NCI-H1436 (cell line): ENCODE measurements around the gene ALKBH5.
A peak's percentile ranks its signal among the peaks of the same experiment; 100 is the strongest.

Source experiments
- DNase-seq: peaks from one replicate; lab custom pipeline; 2025; lab: John Stamatoyannopoulos, UW

ALKBH5 gene

GRCh38 chr17:18183334-18184142 is at the start of gene ALKBH5:
TSS of gene ALKBH5 (plus strand) at chr17:18183828. CDS start at chr17:18184244, 416 bp downstream.
- DNase-seq, result peak; percentile 100

GRCh38 chr17:18136357-18136756 is 47.3 kb upstream of the ALKBH5 start:
- no peak for DNase-seq

GRCh38 chr17:18138065-18138749 is 45.4 kb upstream of the ALKBH5 start:
- no peak for DNase-seq

- no peak for DNase-seq
Measured at GRCh38 chr17:18139092-18139491, 44.5 kb upstream of the ALKBH5 start.

- no peak for DNase-seq
Measured at GRCh38 chr17:18139498-18139897, 44.1 kb upstream of the ALKBH5 start.

GRCh38 chr17:18139949-18140348 is 43.7 kb upstream of the ALKBH5 start:
- no peak for DNase-seq

GRCh38 chr17:18140648-18141047 is 43.0 kb upstream of the ALKBH5 start:
- no peak for DNase-seq

GRCh38 chr17:18141210-18141803 is 42.3 kb upstream of the ALKBH5 start:
- peak; percentile 67 for DNase-seq

GRCh38 chr17:18142417-18142816 is 41.2 kb upstream of the ALKBH5 start:
- no peak for DNase-seq

- peak; percentile 27 for DNase-seq
Measured at GRCh38 chr17:18143044-18143936, 40.3 kb upstream of the ALKBH5 start.

GRCh38 chr17:18144261-18144660 is 39.4 kb upstream of the ALKBH5 start:
- no peak for DNase-seq

GRCh38 chr17:18144855-18145254 is 38.8 kb upstream of the ALKBH5 start:
- no peak for DNase-seq

- no peak for DNase-seq
Measured at GRCh38 chr17:18145811-18146210, 37.8 kb upstream of the ALKBH5 start.

GRCh38 chr17:18146259-18146658 is 37.4 kb upstream of the ALKBH5 start:
- DNase-seq, result no peak

- DNase-seq, result no peak
Measured at GRCh38 chr17:18146980-18147379, 36.6 kb upstream of the ALKBH5 start.

- no peak for DNase-seq
Measured at GRCh38 chr17:18148586-18148985, 35.0 kb upstream of the ALKBH5 start.

GRCh38 chr17:18151290-18151689 is 32.3 kb upstream of the ALKBH5 start:
- DNase-seq, result no peak

- DNase-seq, result no peak
Measured at GRCh38 chr17:18155179-18155578, 28.4 kb upstream of the ALKBH5 start.

GRCh38 chr17:18156171-18156975 is 27.3 kb upstream of the ALKBH5 start:
- DNase-seq, result no peak

GRCh38 chr17:18156976-18157280 is 26.7 kb upstream of the ALKBH5 start:
- DNase-seq, result no peak

GRCh38 chr17:18157354-18157985 is 26.2 kb upstream of the ALKBH5 start:
- DNase-seq, result no peak
